Stimulated activated CD4-positive, alpha-beta T cell treated with anti-CD3 and anti-CD28 coated beads, Interleukin-4, amount 100 ng/mL, for 24 hours (primary cell): ENCODE measurements around the gene MMRN2.

Experiments used
- DNase-seq: peaks from one replicate; pipeline ENCODE4 v3.0.0-alpha.2; 2020

The MMRN2 gene

GRCh38 chr10:86970162-86970981 is 13.0 kb upstream of the MMRN2 start:
- no peak for DNase-seq

GRCh38 chr10:86969421-86970041 is 12.1 kb upstream of the MMRN2 start:
- no peak for DNase-seq

GRCh38 chr10:86968994-86969355 is 11.6 kb upstream of the MMRN2 start:
- DNase-seq: no peak

- no peak for DNase-seq
Observed at GRCh38 chr10:86968271-86968993, 11.0 kb upstream of the MMRN2 start, which contains the start of gene ADIRF. ADIRF (plus strand) TSS chr10:86968482; CDS start chr10:86968545, 63 bp downstream.

GRCh38 chr10:86967481-86967941 is 10.1 kb upstream of the MMRN2 start:
- DNase-seq: peak; percentile 1

DNA sequence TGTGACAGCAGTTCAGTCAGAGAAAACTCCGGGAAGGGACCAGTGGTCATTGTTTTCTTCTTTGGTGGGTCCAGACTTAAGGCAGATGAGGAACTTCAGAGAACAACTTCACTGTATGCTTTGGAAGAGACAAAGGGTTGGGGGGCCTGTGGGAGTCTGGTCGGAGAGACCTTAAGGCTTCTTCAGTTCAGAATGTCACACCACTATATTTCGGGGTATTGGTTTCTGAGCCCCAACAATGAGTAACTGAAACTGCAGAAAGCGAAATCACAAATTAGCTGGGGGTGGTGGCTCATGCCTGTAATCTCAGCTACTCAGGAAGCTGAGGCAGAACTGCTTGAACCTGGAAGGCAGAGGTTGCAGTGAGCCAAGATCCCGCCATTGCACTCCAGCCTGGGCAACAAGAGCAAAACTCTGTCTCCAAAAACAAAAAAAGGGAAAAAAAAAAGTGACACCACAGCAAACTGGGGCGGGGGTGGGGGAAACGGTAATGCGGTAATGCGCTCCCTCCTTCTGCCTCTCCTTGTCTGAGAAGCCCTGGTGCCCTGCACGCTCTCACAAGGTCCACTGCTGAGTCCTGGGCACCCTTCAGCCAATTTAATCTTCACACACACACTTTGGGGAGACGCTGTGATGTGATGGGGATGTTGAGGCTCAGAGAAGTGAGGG is 8.7 kb upstream of the MMRN2 start:
- peak; percentile 9 for DNase-seq

DNA sequence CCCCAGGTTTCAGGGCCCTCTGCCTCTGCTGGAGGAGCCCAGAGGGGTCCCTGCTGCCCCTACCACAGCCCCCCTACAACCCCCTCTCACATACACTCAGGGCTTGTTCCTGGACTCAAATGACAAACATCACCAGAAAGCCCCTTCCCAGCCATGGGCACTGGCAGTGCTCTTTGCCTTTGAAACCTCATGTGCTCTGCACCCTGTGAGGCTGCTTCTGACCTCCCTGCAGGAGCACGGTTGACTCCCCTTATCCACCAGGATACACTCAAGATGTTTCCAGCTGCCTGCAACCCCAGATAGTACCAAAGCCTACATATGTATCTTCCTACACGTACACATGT is 7.4 kb upstream of the MMRN2 start:
- DNase-seq: peak; percentile 2

DNA sequence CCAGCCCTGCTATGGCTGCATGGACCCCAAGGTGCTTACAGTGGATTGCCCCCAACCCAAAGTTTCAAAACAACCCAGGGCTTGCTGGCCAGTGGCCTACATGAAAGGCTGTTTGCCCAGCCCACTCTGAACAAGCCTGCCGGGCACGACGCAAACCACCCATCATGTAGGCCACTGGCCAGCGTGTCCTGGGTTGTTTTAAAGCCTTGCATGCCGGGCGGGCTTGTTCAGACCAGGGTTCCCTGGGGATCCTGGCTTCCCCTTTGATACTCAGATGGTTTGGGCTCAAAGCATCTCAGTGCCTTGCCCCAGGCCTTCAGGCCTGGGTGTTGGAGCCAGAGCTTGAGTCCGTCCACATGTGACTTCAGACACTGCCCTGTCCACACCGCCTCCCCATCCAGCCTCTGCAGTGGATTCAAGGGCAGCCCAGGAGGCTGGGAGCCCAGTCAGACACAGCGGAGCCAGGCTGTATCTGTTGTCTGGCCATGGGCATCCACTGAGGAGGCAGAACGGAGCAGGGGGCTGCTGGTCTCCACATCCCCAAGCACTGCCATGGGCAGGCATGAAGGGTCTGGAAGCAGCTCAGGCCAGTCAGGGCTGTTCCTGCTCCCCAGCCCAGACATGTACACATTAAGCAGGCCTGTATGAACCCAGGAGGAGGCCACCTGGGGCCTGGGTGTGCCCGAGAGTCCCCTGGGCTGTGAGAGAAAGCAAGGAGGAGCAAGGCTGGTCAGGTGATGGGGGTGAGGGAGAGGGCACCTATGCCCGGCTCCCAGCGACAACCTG is 6.8 kb upstream of the MMRN2 start:
- DNase-seq: peak; percentile 2

DNA sequence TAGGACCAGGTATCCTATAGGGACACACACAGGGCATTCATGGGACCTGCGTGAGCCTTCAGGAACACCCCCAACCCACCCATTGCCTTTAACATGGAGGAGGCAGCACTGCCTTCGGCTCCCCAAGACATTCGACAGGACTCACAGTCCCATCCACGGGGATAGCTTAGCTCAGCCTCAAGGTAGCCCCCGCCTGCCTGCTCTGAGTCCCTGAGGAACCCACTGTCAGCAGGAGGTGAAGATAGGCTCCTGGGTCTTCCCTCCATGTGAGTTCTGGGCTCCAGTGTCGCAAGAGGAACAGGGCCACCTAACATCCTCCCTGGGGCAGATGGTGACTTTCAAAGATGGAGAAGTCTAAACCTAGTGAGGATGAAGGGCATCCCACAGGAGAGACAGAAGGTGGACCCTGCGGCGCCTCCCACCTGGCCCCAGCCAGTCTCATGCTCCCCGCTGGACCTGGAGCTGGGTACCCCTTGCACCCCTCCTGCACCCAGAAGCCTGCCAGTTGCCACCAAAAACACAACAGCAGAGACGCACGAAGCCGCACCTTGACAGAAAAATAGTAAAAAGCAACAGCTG is 6.0 kb upstream of the MMRN2 start:
- no peak for DNase-seq

DNA sequence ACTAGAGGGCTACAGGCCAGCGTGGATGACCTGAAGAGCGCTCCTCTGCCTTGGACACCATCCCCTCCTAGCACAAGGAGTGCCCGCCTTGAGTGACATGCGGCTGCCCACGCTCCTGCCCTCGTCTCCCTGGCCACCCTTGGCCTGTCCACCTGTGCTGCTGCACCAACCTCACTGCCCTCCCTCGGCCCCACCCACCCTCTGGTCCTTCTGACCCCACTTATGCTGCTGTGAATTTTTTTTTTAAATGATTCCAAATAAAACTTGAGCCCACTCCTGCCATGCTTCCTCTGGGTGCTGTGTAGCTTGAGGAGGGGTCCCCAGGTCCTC is 5.5 kb upstream of the MMRN2 start:
- DNase-seq: no peak

- DNase-seq: no peak
Observed at GRCh38 chr10:86962136-86962980, 4.9 kb upstream of the MMRN2 start.

- DNase-seq: no peak
Observed at GRCh38 chr10:86961481-86962091, 4.2 kb upstream of the MMRN2 start.

GRCh38 chr10:86960863-86961434 is 3.5 kb upstream of the MMRN2 start:
- DNase-seq: no peak

- DNase-seq: no peak
Observed at GRCh38 chr10:86960003-86960862, 2.8 kb upstream of the MMRN2 start.

- no peak for DNase-seq
Observed at GRCh38 chr10:86959737-86960002, 2.3 kb upstream of the MMRN2 start.

GRCh38 chr10:86958901-86959736 is 1.7 kb upstream of the MMRN2 start:
- no peak for DNase-seq

GRCh38 chr10:86958116-86958900 is 893 bp upstream of the MMRN2 start, which contains the start of gene SNCG:
SNCG (plus strand) TSS chr10:86958599; CDS start chr10:86958698, 99 bp downstream.
- DNase-seq: no peak
